ENCODE data around the gene ECHDC1. TPM values are rescaled to one million over a fixed set of nuclear protein-coding genes. Genes with fewer than 3 reads are reported as not detected.

Gene ECHDC1
- total RNA-seq, 1 experiment from 2014 or later, result 102 TPM

GRCh38 chr6:127347178-127347577 lies 3.8 kb upstream of the ECHDC1 start:
- H3K4me1 ChIP-seq (ENCODE audit: insufficient read depth, low read length, poor library complexity, severe bottlenecking), result peaks cover 3% of the 10 kb centered on the region
- H3K4me3 ChIP-seq (ENCODE audit: low read depth, low read length, poor library complexity, severe bottlenecking), result no peak overlapping the region
- H3K27ac ChIP-seq (ENCODE audit: low read depth, low read length, poor library complexity, severe bottlenecking), result no peak overlapping the region
- intact Hi-C loops (cut with micrococcal nuclease; ENCODE audit: unreplicated experiment), result no loop called here
- TF ChIP-seq CTCF (conservative IDR thresholded peaks at IDR 0.05; ENCODE audit: low read depth, low read length) (no peak), EZH2 (IDR thresholded peaks at IDR 0.05; ENCODE audit: borderline replicate concordance, low read depth, low read length, poor library complexity, severe bottlenecking) (no peak)
- ChIA-PET POLR2A (ENCODE audit: low non-redundant PET) (no interaction called here), CTCF (no interaction called here)
- DNase-seq (ENCODE audit: low spot score), result no peak
- no TSS peak for BruUV-seq (replicated peaks)
- no peaks in the 10 kb centered on the region for H3K9me3 ChIP-seq (ENCODE audit: low read depth, low read length, poor library complexity, severe bottlenecking)
- H3K36me3 ChIP-seq (ENCODE audit: insufficient read depth, low read length, poor library complexity, severe bottlenecking), result no peaks in the 10 kb centered on the region
- H3K27me3 ChIP-seq (replicated peaks; ENCODE audit: insufficient read depth, low read depth, low read length, poor library complexity), result no peaks in the 10 kb centered on the region

GRCh38 chr6:127345521-127345920 lies 2.1 kb upstream of the ECHDC1 start:
- ChIA-PET CTCF (no interaction called here), POLR2A (ENCODE audit: low non-redundant PET) (no interaction called here)
- H3K36me3 ChIP-seq (ENCODE audit: insufficient read depth, low read length, poor library complexity, severe bottlenecking), result no peaks in the 10 kb centered on the region
- DNase-seq (ENCODE audit: low spot score), result no peak
- TF ChIP-seq CTCF (conservative IDR thresholded peaks at IDR 0.05; ENCODE audit: low read depth, low read length) (no peak), EZH2 (IDR thresholded peaks at IDR 0.05; ENCODE audit: borderline replicate concordance, low read depth, low read length, poor library complexity, severe bottlenecking) (no peak)
- no peaks in the 10 kb centered on the region for H3K27me3 ChIP-seq (replicated peaks; ENCODE audit: insufficient read depth, low read depth, low read length, poor library complexity)
- no peak overlapping the region for H3K4me3 ChIP-seq (ENCODE audit: low read depth, low read length, poor library complexity, severe bottlenecking)
- H3K4me1 ChIP-seq (ENCODE audit: insufficient read depth, low read length, poor library complexity, severe bottlenecking), result peaks cover 18% of the 10 kb centered on the region
- no peak overlapping the region for H3K27ac ChIP-seq (ENCODE audit: low read depth, low read length, poor library complexity, severe bottlenecking)
- no TSS peak for BruUV-seq (replicated peaks)
- intact Hi-C loops (cut with micrococcal nuclease; ENCODE audit: unreplicated experiment), result no loop called here
- H3K9me3 ChIP-seq (ENCODE audit: low read depth, low read length, poor library complexity, severe bottlenecking), result no peaks in the 10 kb centered on the region

GRCh38 chr6:127343809-127344659 lies 625 bp upstream of the ECHDC1 start:
- Histone ChIP-seq H3K27me3 (replicated peaks; ENCODE audit: insufficient read depth, low read depth, low read length, poor library complexity) (no peaks in the 10 kb centered on the region), H3K36me3 (ENCODE audit: insufficient read depth, low read length, poor library complexity, severe bottlenecking) (no peaks in the 10 kb centered on the region), H3K4me1 (ENCODE audit: insufficient read depth, low read length, poor library complexity, severe bottlenecking) (peaks cover 23% of the 10 kb centered on the region), H3K4me3 (ENCODE audit: low read depth, low read length, poor library complexity, severe bottlenecking) (peak overlapping the region; percentile 86), H3K9me3 (ENCODE audit: low read depth, low read length, poor library complexity, severe bottlenecking) (no peaks in the 10 kb centered on the region), H3K27ac (ENCODE audit: low read depth, low read length, poor library complexity, severe bottlenecking) (peak overlapping the region; percentile 97)
- TF ChIP-seq EZH2 (IDR thresholded peaks at IDR 0.05; ENCODE audit: borderline replicate concordance, low read depth, low read length, poor library complexity, severe bottlenecking), result no peak
- no peak for TF ChIP-seq CTCF (conservative IDR thresholded peaks at IDR 0.05; ENCODE audit: low read depth, low read length)
- BruUV-seq (replicated peaks), result TSS peak; percentile 90
- ChIA-PET CTCF (no interaction called here), POLR2A (ENCODE audit: low non-redundant PET) (no interaction called here)
- intact Hi-C loops (cut with micrococcal nuclease; ENCODE audit: unreplicated experiment), result loop anchor here (2.0 kb wide), 1 partner anchor 173 kb away; no protein-coding TSS in a partner anchor
- peak; percentile 33 for DNase-seq (ENCODE audit: low spot score)
